H1 (cell line): ENCODE data around the gene MLPH. TPM values are rescaled to one million over a fixed set of nuclear protein-coding genes. Genes with fewer than 3 reads are reported as not detected.

Source experiments
- BRCA1 ChIP-seq: IDR thresholded peaks from 2 replicates; pipeline ENCODE4 v1.6.1; 2012; ENCODE audit warnings: low read depth, low read length, improper control_type of control experiment
- SIX5 ChIP-seq: IDR thresholded peaks from 2 replicates; pipeline ENCODE4 v1.6.1; 2011; ENCODE audit warnings: mild to moderate bottlenecking, low read depth, low read length
- polyA plus RNA-seq, 7 experiments: library from polyadenylated mRNA; depleted of rRNA in 3 of 7; stranded (reverse) in 5 of 7; unstranded in 2 of 7; fragments of >200 nt in 5 of 7; fragments of 200-250 nt in 2 of 7; gene quantifications; 1 replicate in 5 of 7; 2 replicates in 1 of 7; 4 replicates in 1 of 7; pipeline versions ENCODE4 v1.2.1 to v1.2.3, GENCODE V29; 2011 to 2013; ENCODE audit warnings: missing spikeins in 2 of 7, mixed read lengths in 2 of 7
- total RNA-seq: library from RNA; stranded (reverse); fragmentation: NEBNext Ultra II Directional; extraction: Animal tissue kit (Norgen Biotek cat#: 25700); gene quantifications from 2 replicates; pipeline ENCODE4 v1.2.1, GENCODE V29; 2021

Gene MLPH
- total and polyA plus RNA-seq, 2 of the 8 experiments (the other 6 are each of a cell fraction or from before 2014, with no cell fraction given) = 12.7 to 17.0 TPM

DNA sequence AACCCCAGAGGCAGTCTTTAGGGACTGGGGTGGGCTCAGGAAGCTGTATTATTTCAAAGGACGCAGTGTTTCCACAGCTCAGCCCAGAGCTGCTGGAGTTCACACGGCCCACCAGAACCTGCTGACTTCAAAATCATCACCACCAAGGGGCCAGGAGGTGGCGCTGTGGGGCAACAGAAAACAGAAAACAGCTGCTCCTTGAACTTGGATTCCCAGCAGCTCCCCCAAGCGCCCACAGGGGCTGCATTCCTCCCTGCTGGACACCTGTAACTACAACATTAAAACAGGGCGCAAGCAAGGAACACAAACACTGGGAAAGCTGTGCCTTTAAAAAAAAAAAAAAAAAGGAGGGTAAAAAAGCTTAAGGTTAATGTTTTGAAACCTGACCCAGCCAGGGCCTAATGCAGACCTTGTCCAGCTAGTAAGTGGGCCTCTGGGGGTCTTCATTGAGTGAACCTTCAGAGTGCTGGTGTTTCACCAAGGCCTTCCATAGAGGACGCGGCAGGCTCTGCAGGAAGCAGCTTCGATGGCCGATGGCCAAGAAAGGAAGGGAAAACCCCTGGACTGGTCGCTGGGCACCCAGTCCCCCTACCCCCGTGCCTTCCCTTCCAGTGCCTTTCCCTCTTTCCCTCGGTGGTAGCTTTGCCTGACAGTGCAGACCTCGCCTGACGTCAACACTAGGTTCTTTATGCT lies 25.9 kb downstream of the MLPH start (continued):
- no peak for TF ChIP-seq BRCA1
- no peak for TF ChIP-seq SIX5
